Naive thymus-derived CD8-positive, alpha-beta T cell (primary cell): Measurements from ENCODE around the gene GPX2. TPM values are rescaled to one million over a fixed set of nuclear protein-coding genes. Genes with fewer than 3 reads are reported as not detected.
"Not testable (repeated sequence)": the region's sequence is repeated elsewhere in the genome, so short reads cannot be mapped to it uniquely, and the experiment has no call there.

Experiments
- ATAC-seq, 2 donors: fragments of 150-1000 bp; cut with Tn5 transposase in 1 of 2; sonication (Bioruptor Pico), chemical (Tn5 transposase) in 1 of 2; 1 replicate in 1 of 2; 2 replicates in 1 of 2; pipeline ENCODE4 v1.10.0; 2021; ENCODE audit warnings: mild to moderate bottlenecking in 2 of 2, moderate library complexity in 2 of 2
- POLR2A ChIA-PET: fragments of 350-600 bp; sonication (Branson Sonifier 250); formaldehyde crosslinking; loops from one replicate; lab custom pipeline; 2021; ENCODE audit warnings: antibody characterized with exemption; lab: Charles Lee
- DNase-seq, 10 donors: peaks; one replicate each; pipeline versions ENCODE4 v3.0.0 to v3.0.0-alpha.2; 2020 to 2022
- H3K27ac Mint-ChIP-seq, 10 donors: one replicate each; pipeline ENCODE4 v1.8.0; 2020 to 2022; ENCODE audit warnings: mild to moderate bottlenecking in 10 of 10, mixed read lengths in 10 of 10, moderate library complexity in 4 of 10, inconsistent platforms in 1 of 10
- H3K27me3 Mint-ChIP-seq, 5 donors: one replicate each; pipeline ENCODE4 v1.8.0; 2021 to 2022; ENCODE audit warnings: mixed read lengths in 5 of 5
- H3K36me3 Mint-ChIP-seq, 3 donors: one replicate each; pipeline ENCODE4 v1.8.0; 2020 to 2022; ENCODE audit warnings: mixed read lengths in 3 of 3, mild to moderate bottlenecking in 2 of 3, inconsistent platforms in 1 of 3
- H3K4me1 Mint-ChIP-seq, 4 donors: one replicate each; pipeline ENCODE4 v1.8.0; 2021 to 2022; ENCODE audit warnings: mixed read lengths in 4 of 4
- H3K4me3 Mint-ChIP-seq, 10 donors: one replicate each; pipeline ENCODE4 v1.8.0; 2020 to 2022; ENCODE audit warnings: mild to moderate bottlenecking in 10 of 10, mixed read lengths in 10 of 10, moderate library complexity in 6 of 10, inconsistent platforms in 1 of 10
- H3K9me3 Mint-ChIP-seq, 9 donors: one replicate each; pipeline ENCODE4 v1.8.0; 2020 to 2022; ENCODE audit warnings: mixed read lengths in 9 of 9, mild to moderate bottlenecking in 3 of 9, inconsistent platforms in 1 of 9, moderate library complexity in 1 of 9
- polyA plus RNA-seq, 3 donors: library from polyadenylated mRNA; unstranded; fragments of 300-500 nt; fragmentation: Illumina TruSeq; gene quantifications; one replicate each; pipeline ENCODE4 v1.2.3, GENCODE V29; 2021
- total RNA-seq, 8 experiments: library from RNA in 2 of 8; stranded (reverse) in 2 of 8; gene quantifications; one replicate each; pipeline ENCODE4 v1.2.3 and lab custom pipeline; 2021 to 2026

The GPX2 gene
- total and polyA plus RNA-seq, 5 experiments from 2014 or later, result 0.29 TPM; not detected in 4

DNA sequence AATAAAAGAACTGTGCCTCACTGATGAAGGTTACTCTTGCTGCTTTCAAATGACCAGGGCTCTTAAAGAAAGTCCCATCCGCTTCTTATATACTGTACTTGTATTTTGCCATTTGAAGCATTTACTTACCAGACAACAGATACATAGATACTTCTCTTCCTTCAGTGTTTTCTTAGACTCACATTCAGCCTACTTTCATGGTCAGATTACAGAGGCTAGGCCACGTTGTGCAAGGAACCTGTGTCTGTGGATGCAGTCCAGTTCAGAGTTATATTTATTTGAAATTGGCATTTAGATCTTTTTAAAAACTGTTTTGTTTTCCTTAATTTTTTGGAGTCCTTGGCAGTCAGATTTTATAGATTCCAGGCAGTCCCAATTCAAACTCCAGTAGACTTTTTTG lies 22.1 kb downstream of the GPX2 start:
- ATAC-seq, result no peak
- POLR2A ChIA-PET, result interaction anchor here (0.6 kb wide), 1 partner anchor 63 kb away, joined by 6 read pairs; no protein-coding TSS in a partner anchor
- H3K36me3 Mint-ChIP-seq, result peaks cover 8 to 54% (median 26%) of the 10 kb centered on the region in 3 donors
- H3K27me3 Mint-ChIP-seq, result no peaks in the 10 kb centered on the region
- peaks cover 0 to 2% (median 0%) of the 10 kb centered on the region in 9 donors for H3K9me3 Mint-ChIP-seq
- H3K4me1 Mint-ChIP-seq, result peaks cover 39 to 85% (median 73%) of the 10 kb centered on the region in 4 donors
- peak overlapping the region in 5 of 10 donors; percentile 1 to 38 (median 31) for H3K4me3 Mint-ChIP-seq
- DNase-seq, result no peak
- H3K27ac Mint-ChIP-seq, result peak overlapping the region in 7 of 10 donors; percentile 0 to 62 (median 34)

DNA sequence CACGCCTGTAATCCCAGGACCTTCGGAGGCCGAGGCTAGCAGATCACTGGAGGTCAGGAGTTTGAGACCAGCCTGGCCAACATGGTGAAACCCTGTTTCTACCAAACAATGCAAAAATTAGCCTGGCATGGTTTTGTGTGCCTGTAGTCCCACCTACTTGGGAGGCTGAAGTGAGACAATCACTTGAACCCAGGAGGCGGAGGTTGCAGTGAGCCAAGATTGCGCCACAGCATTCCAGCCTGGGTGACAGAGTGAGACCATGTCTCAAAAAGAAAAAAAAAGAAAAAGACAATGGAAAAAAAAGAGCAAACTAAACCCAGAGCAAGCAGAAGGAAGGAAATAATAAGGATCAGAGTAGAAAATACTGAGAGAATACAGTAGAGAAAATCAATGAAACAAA lies 22.9 kb downstream of the GPX2 start:
- H3K27me3 Mint-ChIP-seq, result no peaks in the 10 kb centered on the region
- POLR2A ChIA-PET, result no interaction called here
- peak overlapping the region in 5 of 10 donors; percentile 12 to 36 (median 20) for H3K4me3 Mint-ChIP-seq
- H3K9me3 Mint-ChIP-seq, result peaks cover 0 to 2% (median 0%) of the 10 kb centered on the region in 9 donors
- H3K36me3 Mint-ChIP-seq, result peaks cover 13 to 52% (median 22%) of the 10 kb centered on the region in 3 donors
- no peak for ATAC-seq
- DNase-seq, result no peak
- H3K27ac Mint-ChIP-seq, result peak overlapping the region in 6 of 10 donors; percentile 29 to 74 (median 55)
- peaks cover 43 to 88% (median 77%) of the 10 kb centered on the region in 4 donors for H3K4me1 Mint-ChIP-seq

DNA sequence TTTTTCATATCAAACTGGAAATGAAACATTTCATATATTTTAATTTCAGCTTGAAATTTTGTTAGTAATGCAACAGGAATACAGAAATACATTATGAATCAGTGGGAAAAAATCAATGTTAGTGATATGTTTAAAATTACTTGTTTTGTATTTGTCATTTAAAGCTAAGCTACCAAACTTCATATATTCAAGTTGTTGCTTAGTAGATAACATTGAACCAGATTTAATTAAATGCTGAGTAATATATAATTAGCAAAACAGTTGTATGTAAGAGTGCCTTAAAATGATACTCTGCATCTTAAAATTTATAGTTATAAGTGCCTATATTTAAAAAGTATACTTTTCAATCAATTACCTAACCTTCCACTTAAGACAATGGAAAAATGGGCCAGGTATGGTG lies 23.3 kb downstream of the GPX2 start:
- no peak for ATAC-seq
- H3K36me3 Mint-ChIP-seq, result peaks cover 13 to 48% (median 19%) of the 10 kb centered on the region in 3 donors

DNA sequence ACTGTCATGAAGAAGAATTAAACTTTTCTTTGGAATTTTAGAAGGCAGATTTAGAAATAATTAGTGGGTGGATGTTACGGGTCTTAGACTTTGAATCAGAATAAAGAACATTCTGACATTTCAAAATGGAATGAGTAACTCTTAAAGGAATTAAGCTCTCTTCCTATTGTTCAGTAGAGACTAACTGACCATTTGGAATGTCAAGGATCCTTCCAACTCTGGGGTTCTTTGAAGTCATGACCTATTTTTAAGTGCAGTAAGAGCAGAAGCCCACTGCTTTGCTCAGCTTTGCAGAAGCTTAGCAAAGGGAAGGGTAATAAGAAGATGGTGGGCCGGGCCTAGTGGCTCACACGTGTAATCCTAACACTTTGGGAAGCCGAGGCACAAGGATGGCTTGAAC lies 24.3 kb downstream of the GPX2 start:
- H3K27ac Mint-ChIP-seq, result peak overlapping the region in 7 of 10 donors; percentile 25 to 89 (median 58)
- H3K27me3 Mint-ChIP-seq, result no peaks in the 10 kb centered on the region
- DNase-seq, result no peak
- peaks cover 13 to 41% (median 19%) of the 10 kb centered on the region in 3 donors for H3K36me3 Mint-ChIP-seq
- H3K4me3 Mint-ChIP-seq, result peak overlapping the region in 8 of 10 donors; percentile 11 to 90 (median 46)
- ATAC-seq, result no peak
- peaks cover 43 to 85% (median 74%) of the 10 kb centered on the region in 4 donors for H3K4me1 Mint-ChIP-seq
- POLR2A ChIA-PET, result no interaction called here
- H3K9me3 Mint-ChIP-seq, result peaks cover 0 to 2% (median 0%) of the 10 kb centered on the region in 9 donors

More for the DNA sequence above, 23.3 kb downstream of the GPX2 start:
- POLR2A ChIA-PET, result no interaction called here
- peak overlapping the region in 5 of 10 donors; percentile 12 to 83 (median 48) for H3K27ac Mint-ChIP-seq
- no peaks in the 10 kb centered on the region for H3K27me3 Mint-ChIP-seq
- peaks cover 0 to 2% (median 0%) of the 10 kb centered on the region in 9 donors for H3K9me3 Mint-ChIP-seq
- H3K4me3 Mint-ChIP-seq, result peak overlapping the region in 3 of 10 donors; percentile 24 to 36 (median 33)
- DNase-seq, result no peak
- H3K4me1 Mint-ChIP-seq, result peaks cover 41 to 86% (median 75%) of the 10 kb centered on the region in 4 donors

DNA sequence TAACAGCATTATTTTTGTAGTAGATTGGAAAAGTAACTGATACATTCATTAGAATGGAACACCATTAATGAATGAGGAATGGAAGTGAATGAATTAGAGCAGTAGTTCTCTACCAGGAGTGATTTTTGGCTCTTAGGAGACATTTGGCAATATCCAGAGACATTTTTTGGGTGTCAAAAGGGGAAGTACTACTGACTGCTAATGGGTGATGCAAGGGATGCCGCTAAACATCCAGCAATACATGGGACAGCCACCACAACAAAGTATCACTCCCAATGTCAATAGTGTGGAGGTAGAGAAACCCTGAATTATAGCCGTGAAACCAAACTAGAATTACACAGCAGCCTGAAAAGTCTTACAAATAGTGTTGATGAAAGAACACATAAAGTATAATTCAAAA lies 26.7 kb downstream of the GPX2 start:
- H3K27ac Mint-ChIP-seq, result peak overlapping the region; percentile 93 to 99 (median 98)
- H3K27me3 Mint-ChIP-seq, result no peaks in the 10 kb centered on the region
- POLR2A ChIA-PET, result interaction anchor here (0.9 to 2.3 kb wide), 4 partner anchors 11 to 56 kb away, joined by 3 to 67 read pairs (median 4); partner anchors contain the start of gene GPX2
- H3K4me1 Mint-ChIP-seq, result peaks cover 37 to 70% (median 64%) of the 10 kb centered on the region in 4 donors
- DNase-seq (no peak), ATAC-seq (no peak)
- peak overlapping the region; percentile 84 to 97 (median 92) for H3K4me3 Mint-ChIP-seq
- peaks cover 11 to 33% (median 16%) of the 10 kb centered on the region in 3 donors for H3K36me3 Mint-ChIP-seq
- no peaks in the 10 kb centered on the region for H3K9me3 Mint-ChIP-seq

DNA sequence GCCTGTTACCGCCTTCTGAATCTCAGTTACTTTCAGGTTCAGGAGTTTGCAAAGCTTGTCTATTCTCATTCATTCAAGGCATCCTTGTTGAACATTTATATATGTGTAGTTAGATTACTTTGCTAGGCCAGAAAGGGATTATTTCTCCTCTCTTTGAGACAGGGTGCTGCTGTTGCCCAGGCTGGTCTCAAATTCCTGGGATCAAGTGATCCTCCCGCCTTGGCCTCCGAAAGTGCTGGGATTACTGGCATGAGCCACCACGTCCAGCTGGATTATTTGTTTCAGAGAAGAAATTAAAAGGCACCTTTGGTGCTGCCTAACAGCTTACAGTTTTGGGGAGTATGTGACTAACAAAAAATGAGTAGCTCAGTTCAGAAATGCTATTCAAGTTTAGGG lies 27.5 kb downstream of the GPX2 start:
- H3K27me3 Mint-ChIP-seq, result peaks cover 0 to 2% (median 0%) of the 10 kb centered on the region in 5 donors
- peaks cover 5 to 26% (median 10%) of the 10 kb centered on the region in 3 donors for H3K36me3 Mint-ChIP-seq
- ATAC-seq (no peak), DNase-seq (no peak)
- peaks cover 33 to 62% (median 57%) of the 10 kb centered on the region in 4 donors for H3K4me1 Mint-ChIP-seq
- POLR2A ChIA-PET, result interaction anchor here (0.6 to 2.3 kb wide), 20 partner anchors 12 to 396 kb away, joined by 3 to 67 read pairs (median 3); partner anchors contain the start of genes FNTB, GPX2, MAX and SPTB
- H3K4me3 Mint-ChIP-seq, result peak overlapping the region; percentile 84 to 97 (median 92)
- no peaks in the 10 kb centered on the region for H3K9me3 Mint-ChIP-seq
- peak overlapping the region; percentile 93 to 99 (median 98) for H3K27ac Mint-ChIP-seq

DNA sequence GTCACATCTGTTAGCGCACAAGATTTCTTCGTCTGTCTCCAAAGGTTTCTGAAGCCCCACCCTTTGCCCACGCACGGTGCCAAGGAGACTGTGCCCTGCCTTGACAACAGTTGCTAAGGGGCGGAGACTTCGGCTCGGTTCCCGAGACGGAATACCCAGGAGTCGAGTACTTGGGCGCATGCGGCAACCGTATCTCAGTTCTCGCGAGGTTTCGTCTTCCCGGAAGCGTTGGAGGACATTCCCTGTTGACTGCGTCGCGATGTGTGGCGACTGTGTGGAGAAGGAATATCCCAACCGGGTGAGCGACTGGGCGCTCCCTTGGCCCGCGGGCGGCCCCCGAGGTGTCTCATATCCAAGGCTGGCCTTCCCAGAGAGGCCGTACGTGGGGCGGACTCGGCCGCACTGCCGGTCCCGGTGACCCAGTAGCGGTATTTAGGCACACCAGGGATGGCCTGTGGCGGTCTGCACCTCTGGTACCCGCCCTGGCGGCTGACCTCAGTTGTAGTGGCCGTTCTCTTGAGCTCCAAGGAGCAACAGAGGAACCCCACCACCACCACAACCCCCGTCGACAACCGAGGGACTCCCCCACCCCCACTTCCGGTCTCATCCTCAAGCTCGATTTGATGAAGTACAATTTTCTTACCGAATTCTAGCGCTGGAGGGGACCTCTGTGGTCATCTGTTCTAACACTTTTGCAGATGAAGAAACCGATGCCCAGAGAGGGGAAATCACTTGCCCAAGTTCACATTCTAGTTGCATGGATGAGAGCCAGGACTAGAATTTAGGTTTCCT lies 28.1 kb downstream of the GPX2 start, which contains the start of gene CHURC1:
Gene CHURC1, plus strand, starts transcription at position 219 of the 792 bp plus-strand sequence. Its CDS starts 41 bp downstream, at position 260.
- Mint-ChIP-seq H3K9me3 (no peaks in the 10 kb centered on the region), H3K4me3 (peak within 1 kb of the TSS; percentile 84 to 97 (median 92)), H3K27ac (peak within 1 kb of the TSS; percentile 93 to 99 (median 98)), H3K27me3 (peaks cover 0 to 2% (median 0%) of the 10 kb centered on the region in 5 donors), H3K4me1 (peaks cover 30 to 56% (median 51%) of the 10 kb centered on the region in 4 donors), H3K36me3 (peaks cover 5 to 23% (median 5%) of the 10 kb centered on the region in 3 donors)
- DNase-seq, result peak; percentile 88 to 99 (median 97)
- POLR2A ChIA-PET, result interaction anchor here (0.6 to 2.3 kb wide), 21 partner anchors 12 to 396 kb away, joined by 3 to 67 read pairs (median 3); partner anchors contain the start of genes FNTB, GPX2, MAX and SPTB
- peak; percentile 94 to 95 for ATAC-seq

DNA sequence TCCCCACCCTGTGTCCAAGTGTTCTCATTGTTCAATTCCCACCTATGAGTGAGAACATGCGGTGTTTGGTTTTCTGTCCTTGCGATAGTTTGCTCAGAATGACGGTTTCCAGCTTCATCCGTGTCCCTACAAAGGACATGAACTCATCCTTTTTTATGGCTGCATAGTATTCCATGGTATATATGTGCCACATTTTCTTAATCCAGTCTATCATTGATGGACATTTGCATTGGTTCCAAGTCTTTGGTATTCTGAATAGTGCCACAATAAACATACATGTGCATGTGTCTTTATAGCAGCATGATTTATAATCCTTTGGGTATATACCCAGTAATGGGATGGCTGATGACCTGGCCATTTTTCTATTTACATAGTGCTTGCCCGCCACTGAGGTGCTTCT lies 29.1 kb downstream of the GPX2 start:
- not testable (repeated sequence) for DNase-seq, ATAC-seq, H3K27me3 Mint-ChIP-seq, H3K9me3 Mint-ChIP-seq
- H3K4me3 Mint-ChIP-seq, result peak overlapping the region; percentile 84 to 97 (median 92)
- peaks cover 5 to 18% (median 5%) of the 10 kb centered on the region in 3 donors for H3K36me3 Mint-ChIP-seq
- peak overlapping the region; percentile 93 to 99 (median 98) for H3K27ac Mint-ChIP-seq
- peaks cover 29 to 49% (median 45%) of the 10 kb centered on the region in 4 donors for H3K4me1 Mint-ChIP-seq
- POLR2A ChIA-PET, result interaction anchor here (0.5 to 2.3 kb wide), 7 partner anchors 13 to 409 kb away, joined by 3 to 67 read pairs (median 6); partner anchors contain the start of genes FNTB, GPX2 and ZBTB1

DNA sequence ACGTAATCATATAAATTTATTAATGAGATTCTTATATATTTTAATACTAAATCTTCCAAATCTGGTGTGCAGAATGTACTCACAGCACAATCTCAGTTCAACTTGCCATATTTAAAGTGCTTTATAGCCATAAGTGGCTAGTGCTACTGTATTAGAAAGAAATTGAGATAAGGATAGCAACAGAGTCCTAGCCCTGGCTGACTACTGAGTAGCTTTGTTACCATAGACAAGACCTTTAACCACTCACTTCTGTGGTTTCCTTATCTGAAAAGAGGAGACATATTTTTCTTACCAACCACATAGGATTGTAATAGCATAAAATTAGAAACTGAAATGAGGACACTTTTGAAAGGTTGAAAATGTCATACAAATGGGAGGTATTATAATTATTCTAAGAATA lies 30.3 kb downstream of the GPX2 start:
- peaks cover 0 to 5% (median 0%) of the 10 kb centered on the region in 5 donors for H3K27me3 Mint-ChIP-seq

DNA sequence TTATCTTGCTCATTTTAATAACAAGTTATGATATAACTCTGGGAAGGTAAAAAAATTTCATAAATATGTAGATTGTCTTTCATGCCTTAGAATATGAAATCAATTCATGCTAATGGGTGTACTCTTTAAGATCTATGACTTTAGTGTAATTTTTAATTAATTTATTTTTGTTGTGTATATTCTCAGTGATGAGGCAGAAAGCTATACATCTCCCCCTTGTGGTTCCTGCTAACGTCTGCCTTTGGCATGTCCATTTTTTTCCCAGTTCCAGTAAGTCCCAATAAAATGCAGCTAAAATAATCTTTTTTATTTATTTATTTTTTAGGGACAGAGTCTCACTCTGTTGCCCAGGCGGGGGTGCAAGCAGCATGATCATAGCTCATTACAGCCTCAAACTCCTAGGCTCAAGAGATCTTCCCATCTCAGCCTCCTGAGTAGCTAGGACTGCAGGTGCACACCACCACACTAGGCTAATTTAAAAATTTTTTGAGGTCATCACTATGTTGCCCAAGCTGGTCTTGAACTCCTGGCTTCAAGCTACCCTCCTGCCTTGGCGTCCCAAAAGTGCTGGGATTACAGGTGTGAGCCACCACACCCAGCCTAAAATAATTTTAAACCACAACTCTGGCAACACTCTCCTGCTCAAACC lies 31.6 kb downstream of the GPX2 start:
- Mint-ChIP-seq H3K27ac (no peak overlapping the region), H3K36me3 (peaks cover 0 to 5% (median 5%) of the 10 kb centered on the region in 3 donors), H3K27me3 (peaks cover 0 to 8% (median 2%) of the 10 kb centered on the region in 5 donors), H3K4me1 (peaks cover 15 to 25% (median 21%) of the 10 kb centered on the region in 4 donors), H3K9me3 (no peaks in the 10 kb centered on the region), H3K4me3 (no peak overlapping the region)
- ATAC-seq, result no peak
- DNase-seq, result no peak
- POLR2A ChIA-PET, result interaction anchor here (0.6 to 1.2 kb wide), 2 partner anchors 17 to 18 kb away, joined by 3 to 5 read pairs; no protein-coding TSS in a partner anchor

More for the DNA sequence above, 30.3 kb downstream of the GPX2 start:
- Mint-ChIP-seq H3K36me3 (peaks cover 2 to 7% (median 5%) of the 10 kb centered on the region in 3 donors), H3K4me1 (peaks cover 19 to 37% (median 33%) of the 10 kb centered on the region in 4 donors), H3K9me3 (no peaks in the 10 kb centered on the region), H3K27ac (peak overlapping the region in 4 of 10 donors; percentile 34 to 88 (median 64)), H3K4me3 (no peak overlapping the region)
- POLR2A ChIA-PET, result no interaction called here
- no peak for DNase-seq
- ATAC-seq, result no peak

DNA sequence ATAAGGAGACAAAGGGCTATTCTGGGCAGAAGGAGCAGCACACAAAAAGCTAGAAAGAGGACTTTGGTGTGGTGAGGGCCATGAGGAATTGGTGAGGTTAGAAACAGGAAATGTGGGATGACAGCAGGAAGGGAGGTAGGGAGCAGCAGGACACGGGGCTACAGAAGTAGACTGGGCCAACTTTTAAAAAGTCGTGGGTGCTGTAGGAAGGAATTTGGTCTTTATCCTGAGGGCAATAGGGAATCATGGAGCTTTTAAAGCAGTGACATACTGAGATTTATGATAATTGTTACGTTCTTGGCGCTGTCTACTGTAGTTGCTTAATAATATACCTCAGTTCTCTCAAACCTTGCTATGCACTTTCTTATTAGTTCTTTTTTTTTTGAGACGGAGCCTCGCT lies 36.5 kb downstream of the GPX2 start:
- ATAC-seq (no peak), DNase-seq (no peak)
- POLR2A ChIA-PET, result interaction anchor here (0.7 to 0.8 kb wide), 2 partner anchors 12 to 14 kb away, joined by 3 read pairs; no protein-coding TSS in a partner anchor
- peaks cover 0 to 12% (median 7%) of the 10 kb centered on the region in 5 donors for H3K27me3 Mint-ChIP-seq
- no peak overlapping the region for H3K4me3 Mint-ChIP-seq
- no peaks in the 10 kb centered on the region for H3K36me3 Mint-ChIP-seq
- H3K27ac Mint-ChIP-seq, result no peak overlapping the region
- H3K4me1 Mint-ChIP-seq, result peaks cover 0 to 6% (median 3%) of the 10 kb centered on the region in 4 donors
- no peaks in the 10 kb centered on the region for H3K9me3 Mint-ChIP-seq
